Measurements from ENCODE around the gene TEKTIP1.

The TEKTIP1 gene

GRCh38 chr19:3555653-3556422 lies 16.9 kb downstream of the TEKTIP1 start:
- H4K20me1 ChIP-seq (ENCODE audit: insufficient read depth), result no peaks in the 10 kb centered on the region
- H3K79me2 ChIP-seq (ENCODE audit: insufficient read depth, low read depth), result peaks cover 22% of the 10 kb centered on the region
- no peak overlapping the region for H2AFZ ChIP-seq (ENCODE audit: low read depth)
- peaks cover 7% of the 10 kb centered on the region for H3K4me1 ChIP-seq (ENCODE audit: low read depth, poor library complexity, severe bottlenecking)
- no peaks in the 10 kb centered on the region for H3K36me3 ChIP-seq (ENCODE audit: insufficient read depth)
- no peak for TF ChIP-seq CTCF (conservative IDR thresholded peaks at IDR 0.05; ENCODE audit: low read depth, low read length)
- peak overlapping the region; percentile 46; the same call in 1 of the 2 replicates for H3K9ac ChIP-seq
- no peak overlapping the region for H3K27ac ChIP-seq
- no peak overlapping the region for H3K4me3 ChIP-seq (IDR thresholded peaks at IDR 0.05; ENCODE audit: insufficient read depth, low read depth, low read length)
- H3K27me3 ChIP-seq (ENCODE audit: insufficient read depth, low read depth), result no peaks in the 10 kb centered on the region
- H3K4me2 ChIP-seq, result peak overlapping the region; percentile 97; the same call in 1 of the 2 replicates

- Histone ChIP-seq H3K27ac (no peak overlapping the region), H3K27me3 (ENCODE audit: insufficient read depth, low read depth) (no peaks in the 10 kb centered on the region), H2AFZ (ENCODE audit: low read depth) (peak overlapping the region; percentile 57), H3K36me3 (ENCODE audit: insufficient read depth) (no peaks in the 10 kb centered on the region), H3K4me1 (ENCODE audit: low read depth, poor library complexity, severe bottlenecking) (peaks cover 7% of the 10 kb centered on the region), H3K4me2 (peak overlapping the region; percentile 97), H3K79me2 (ENCODE audit: insufficient read depth, low read depth) (peaks cover 22% of the 10 kb centered on the region), H3K9ac (peak overlapping the region; percentile 46), H4K20me1 (ENCODE audit: insufficient read depth) (no peaks in the 10 kb centered on the region), H3K4me3 (IDR thresholded peaks at IDR 0.05; ENCODE audit: insufficient read depth, low read depth, low read length) (no peak overlapping the region)
- no peak for TF ChIP-seq CTCF (conservative IDR thresholded peaks at IDR 0.05; ENCODE audit: low read depth, low read length)
These were observed 17.5 kb downstream of the TEKTIP1 start for GRCh38 chr19:3556423-3556977.

- Histone ChIP-seq H3K79me2 (ENCODE audit: insufficient read depth, low read depth) (peaks cover 22% of the 10 kb centered on the region), H4K20me1 (ENCODE audit: insufficient read depth) (no peaks in the 10 kb centered on the region), H3K36me3 (ENCODE audit: insufficient read depth) (no peaks in the 10 kb centered on the region), H3K4me1 (ENCODE audit: low read depth, poor library complexity, severe bottlenecking) (peaks cover 7% of the 10 kb centered on the region), H3K9ac (peak overlapping the region; percentile 46), H3K4me3 (IDR thresholded peaks at IDR 0.05; ENCODE audit: insufficient read depth, low read depth, low read length) (no peak overlapping the region), H3K4me2 (peak overlapping the region; percentile 97), H3K27ac (no peak overlapping the region), H2AFZ (ENCODE audit: low read depth) (peak overlapping the region; percentile 57), H3K27me3 (ENCODE audit: insufficient read depth, low read depth) (no peaks in the 10 kb centered on the region)
- TF ChIP-seq CTCF (conservative IDR thresholded peaks at IDR 0.05; ENCODE audit: low read depth, low read length), result no peak
These were observed 18.0 kb downstream of the TEKTIP1 start for GRCh38 chr19:3556978-3557460.

GRCh38 chr19:3557461-3558248 lies 18.7 kb downstream of the TEKTIP1 start, which contains the start of gene MFSD12:
Gene MFSD12 (minus strand): TSS chr19:3557586. CDS start chr19:3557403, 183 bp downstream.
- no peak for TF ChIP-seq CTCF (conservative IDR thresholded peaks at IDR 0.05; ENCODE audit: low read depth, low read length)
- Histone ChIP-seq H3K79me2 (ENCODE audit: insufficient read depth, low read depth) (peaks cover 22% of the 10 kb centered on the region), H3K4me1 (ENCODE audit: low read depth, poor library complexity, severe bottlenecking) (peaks cover 7% of the 10 kb centered on the region), H3K4me3 (IDR thresholded peaks at IDR 0.05; ENCODE audit: insufficient read depth, low read depth, low read length) (no peak within 1 kb of the TSS), H3K27ac (no peak within 1 kb of the TSS; the same call in 1 of the 2 replicates), H3K36me3 (ENCODE audit: insufficient read depth) (no peaks in the 10 kb centered on the region), H3K9ac (peak within 1 kb of the TSS; percentile 46), H4K20me1 (ENCODE audit: insufficient read depth) (no peaks in the 10 kb centered on the region), H2AFZ (ENCODE audit: low read depth) (peak within 1 kb of the TSS; percentile 100), H3K4me2 (peak within 1 kb of the TSS; percentile 97), H3K27me3 (ENCODE audit: insufficient read depth, low read depth) (no peaks in the 10 kb centered on the region)
